Naive B cell (primary cell): ENCODE measurements around the gene HENMT1. TPM values are rescaled to one million over a fixed set of nuclear protein-coding genes. Genes with fewer than 3 reads are reported as not detected.
"Not testable (repeated sequence)": the region's sequence is repeated elsewhere in the genome, so short reads cannot be mapped to it uniquely, and the experiment has no call there.

Experiments used
- ATAC-seq, 2 donors: fragments of 150-1000 bp; cut with Tn5 transposase; 2 replicates each; pipeline ENCODE4 v1.10.0; 2021; ENCODE audit warnings: low read depth in 2 of 2, mild to moderate bottlenecking in 2 of 2, moderate library complexity in 2 of 2
- DNase-seq: peaks from one replicate; pipeline ENCODE4 v3.0.0; 2022
- H3K27ac Mint-ChIP-seq, 6 donors: one replicate each; pipeline ENCODE4 v1.8.0; 2020 to 2022; ENCODE audit warnings: mild to moderate bottlenecking in 6 of 6, mixed read lengths in 6 of 6, moderate library complexity in 5 of 6, inconsistent platforms in 2 of 6
- H3K27me3 Mint-ChIP-seq, 3 donors: one replicate each; pipeline ENCODE4 v1.8.0; 2021 to 2022; ENCODE audit warnings: mixed read lengths in 3 of 3, mild to moderate bottlenecking in 1 of 3
- H3K36me3 Mint-ChIP-seq, 2 donors: one replicate each; pipeline ENCODE4 v1.8.0; 2020 to 2022; ENCODE audit warnings: mixed read lengths in 2 of 2, inconsistent platforms in 1 of 2, mild to moderate bottlenecking in 1 of 2
- H3K4me1 Mint-ChIP-seq, 3 donors: one replicate each; pipeline ENCODE4 v1.8.0; 2020 to 2022; ENCODE audit warnings: mixed read lengths in 3 of 3, inconsistent platforms in 1 of 3, mild to moderate bottlenecking in 1 of 3, moderate library complexity in 1 of 3
- H3K4me3 Mint-ChIP-seq, 8 donors: one replicate each; pipeline ENCODE4 v1.8.0; 2020 to 2022; ENCODE audit warnings: mild to moderate bottlenecking in 8 of 8, mixed read lengths in 8 of 8, moderate library complexity in 8 of 8, inconsistent platforms in 2 of 8
- H3K9me3 Mint-ChIP-seq, 7 donors: one replicate each; pipeline ENCODE4 v1.8.0; 2020 to 2022; ENCODE audit warnings: mixed read lengths in 7 of 7, mild to moderate bottlenecking in 5 of 7, inconsistent platforms in 2 of 7, moderate library complexity in 1 of 7
- polyA plus RNA-seq, 6 donors: library from polyadenylated mRNA; unstranded; fragments of 300-500 nt; fragmentation: Illumina TruSeq; gene quantifications; one replicate each; pipeline ENCODE4 v1.2.3, GENCODE V29; 2021; ENCODE audit warnings: low read depth in 6 of 6

Gene HENMT1
- polyA plus RNA-seq, 6 donors from 2014 or later, result 3.2 to 14.6 (median 9.1) TPM

DNA sequence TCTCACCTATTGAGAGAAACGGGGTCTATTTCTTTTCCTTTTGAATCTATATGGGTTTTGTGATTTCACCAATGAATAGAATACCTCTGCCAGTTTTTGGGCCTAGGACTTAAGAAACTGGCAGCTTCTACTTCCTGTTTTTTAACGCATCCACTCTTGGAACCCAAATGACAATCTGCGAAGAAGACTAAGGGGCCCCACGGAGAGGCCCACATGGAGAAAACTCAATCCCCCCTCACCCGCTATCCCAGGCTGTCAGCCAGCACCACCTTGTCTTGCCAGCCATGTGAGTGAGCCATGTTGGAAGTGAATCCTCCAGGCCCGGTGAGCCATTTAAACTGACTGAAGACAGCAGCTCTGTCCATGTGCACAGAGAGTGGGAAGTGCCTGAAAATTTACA is 3.6 kb upstream of the HENMT1 start:
- no peak for DNase-seq
- peaks cover 0 to 2% (median 0%) of the 10 kb centered on the region in 7 donors for H3K9me3 Mint-ChIP-seq
- peaks cover 4 to 8% (median 8%) of the 10 kb centered on the region in 3 donors for H3K27me3 Mint-ChIP-seq
- peaks cover 0 to 21% (median 0%) of the 10 kb centered on the region in 3 donors for H3K4me1 Mint-ChIP-seq
- ATAC-seq, result no peak
- H3K4me3 Mint-ChIP-seq, result no peak overlapping the region
- no peaks in the 10 kb centered on the region for H3K36me3 Mint-ChIP-seq
- H3K27ac Mint-ChIP-seq, result no peak overlapping the region

DNA sequence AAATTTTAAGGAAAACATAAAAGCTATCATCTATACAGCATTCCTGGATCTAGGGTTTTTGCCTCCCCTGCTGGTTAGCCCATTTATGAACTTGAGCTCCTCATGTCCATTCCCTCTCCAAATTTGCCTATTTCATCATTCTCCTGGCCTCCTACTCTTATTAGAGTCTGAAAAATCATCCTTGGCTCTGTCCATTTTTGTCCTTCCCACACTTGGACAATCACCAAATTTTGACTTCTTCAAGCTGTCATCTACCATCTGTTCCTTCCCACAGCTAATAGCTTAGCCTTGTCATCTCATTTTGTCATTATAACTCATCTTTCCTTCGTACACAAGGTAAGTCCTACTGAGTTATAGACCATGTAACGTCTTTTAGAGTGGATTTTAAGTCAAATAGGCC is 2.2 kb upstream of the HENMT1 start:
- ATAC-seq, result no peak
- Mint-ChIP-seq H3K9me3 (peaks cover 0 to 2% (median 0%) of the 10 kb centered on the region in 7 donors), H3K27ac (peak overlapping the region in 1 of 6 donors; percentile 37), H3K4me3 (peak overlapping the region in 4 of 8 donors; percentile 32 to 89 (median 44)), H3K36me3 (no peaks in the 10 kb centered on the region), H3K4me1 (peaks cover 0 to 18% (median 0%) of the 10 kb centered on the region in 3 donors), H3K27me3 (no peaks in the 10 kb centered on the region)
- no peak for DNase-seq

DNA sequence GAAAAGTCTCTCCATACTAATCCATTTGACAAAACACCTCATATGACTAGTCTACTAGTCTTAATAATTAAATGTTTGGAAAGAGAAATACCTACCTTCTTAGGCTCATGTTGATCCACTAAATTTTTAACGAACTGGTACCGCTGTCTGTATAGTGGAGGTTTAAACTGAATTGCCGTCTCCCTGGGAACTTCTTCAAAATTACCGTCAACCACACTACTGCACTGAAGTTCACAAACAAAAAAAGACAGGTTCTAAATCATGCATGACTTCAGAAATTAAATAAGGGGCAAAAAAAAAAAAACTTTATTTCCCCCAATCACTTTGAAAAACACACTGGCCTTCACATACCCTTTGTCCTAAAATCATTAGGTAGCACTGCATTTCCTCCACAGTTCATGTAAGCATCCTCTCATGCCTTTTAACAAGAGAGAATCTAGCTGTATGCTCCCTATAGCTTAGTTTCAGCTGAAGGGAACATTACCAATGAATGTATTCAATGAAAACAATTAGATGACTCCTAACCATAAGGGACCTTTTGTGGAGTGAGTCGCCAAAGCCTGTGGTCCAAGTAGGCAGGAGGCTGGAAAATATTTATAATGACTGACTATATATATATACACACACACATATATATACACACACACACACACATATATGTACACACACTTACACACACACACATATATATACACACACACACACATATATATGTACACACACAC is 3.4 kb downstream of the HENMT1 start:
- peak overlapping the region in 3 of 6 donors; percentile 10 to 69 (median 43) for H3K27ac Mint-ChIP-seq
- H3K9me3 Mint-ChIP-seq, result peaks cover 0 to 2% (median 0%) of the 10 kb centered on the region in 7 donors
- H3K4me1 Mint-ChIP-seq, result peaks cover 0 to 20% (median 4%) of the 10 kb centered on the region in 3 donors
- peaks cover 0 to 4% of the 10 kb centered on the region in 2 donors for H3K36me3 Mint-ChIP-seq
- no peaks in the 10 kb centered on the region for H3K27me3 Mint-ChIP-seq
- H3K4me3 Mint-ChIP-seq, result no peak overlapping the region
- ATAC-seq (no peak), DNase-seq (no peak)

DNA sequence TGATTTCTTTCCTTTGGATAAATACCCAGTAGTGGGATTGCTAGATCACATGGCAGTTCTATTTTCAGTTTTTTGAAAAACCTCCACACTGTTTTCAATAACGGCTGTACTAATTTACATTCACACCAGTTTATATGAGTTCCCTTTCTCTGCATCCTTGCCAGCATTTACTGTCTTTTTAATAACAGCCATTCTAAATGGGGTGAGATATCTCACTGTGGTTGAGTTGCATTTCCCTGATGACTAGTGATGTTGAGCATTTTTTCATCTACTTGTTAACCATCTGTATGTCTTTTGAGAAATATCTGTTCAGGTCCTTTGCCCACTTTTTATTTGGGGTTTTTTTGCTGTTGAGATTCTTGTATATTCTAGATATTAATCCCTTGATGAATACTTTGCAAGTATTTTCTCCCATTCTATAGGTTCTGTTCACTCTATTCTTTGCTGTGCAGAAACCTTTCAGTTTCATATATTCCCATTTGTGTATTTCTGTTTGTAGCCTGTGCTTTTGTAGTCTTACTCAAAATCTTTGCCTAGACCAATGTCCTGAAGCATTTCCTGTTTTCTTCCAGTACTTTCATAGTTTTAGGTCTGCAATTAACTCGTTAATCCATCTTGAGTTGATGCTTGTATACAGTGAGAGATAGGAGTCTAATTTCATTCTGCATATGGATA is 7.3 kb downstream of the HENMT1 start:
- ATAC-seq, result no peak
- Mint-ChIP-seq H3K9me3 (peaks cover 0 to 6% (median 0%) of the 10 kb centered on the region in 7 donors), H3K27ac (no peak overlapping the region), H3K36me3 (peaks cover 11 to 13% of the 10 kb centered on the region in 2 donors), H3K4me3 (no peak overlapping the region), H3K27me3 (no peaks in the 10 kb centered on the region), H3K4me1 (peaks cover 0 to 4% (median 1%) of the 10 kb centered on the region in 3 donors)
- no peak for DNase-seq

DNA sequence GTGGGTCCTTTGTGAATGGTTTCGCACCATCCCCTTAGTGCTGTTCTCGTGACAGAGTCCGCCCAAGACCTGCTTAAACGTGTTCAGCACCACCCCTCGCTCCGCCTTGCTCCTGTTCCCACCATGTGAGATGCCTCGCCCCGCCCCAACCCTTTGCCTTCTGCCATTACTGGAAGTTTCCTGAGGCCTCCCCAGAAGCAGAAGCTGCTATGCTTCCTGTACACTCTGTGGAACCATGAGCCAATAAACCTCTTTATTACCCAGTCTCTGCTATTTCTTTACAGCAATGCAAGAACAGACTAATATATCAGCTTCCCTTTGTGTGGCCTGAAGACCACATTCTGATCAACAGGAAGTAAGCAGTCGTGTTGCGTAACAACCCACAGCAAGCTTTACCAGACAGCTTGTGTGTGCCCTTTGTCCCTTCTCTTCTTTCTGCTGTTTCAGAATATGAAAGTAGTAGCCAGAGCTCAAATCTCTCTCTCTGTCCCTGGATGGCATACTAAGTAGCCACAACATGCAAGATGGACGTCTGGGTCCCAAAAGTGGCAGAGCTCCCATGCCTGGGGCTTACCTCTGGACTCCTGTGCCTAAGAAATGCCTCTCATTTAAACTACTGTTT is 14.1 kb downstream of the HENMT1 start:
- Mint-ChIP-seq H3K36me3 (peaks cover 11 to 19% of the 10 kb centered on the region in 2 donors), H3K4me1 (peaks cover 14 to 35% (median 28%) of the 10 kb centered on the region in 3 donors), H3K4me3 (peak overlapping the region in 6 of 8 donors; percentile 1 to 68 (median 48)), H3K27ac (peak overlapping the region; percentile 90 to 97 (median 92)), H3K9me3 (peaks cover 0 to 3% (median 0%) of the 10 kb centered on the region in 7 donors), H3K27me3 (no peaks in the 10 kb centered on the region)
- peak; percentile 40 for DNase-seq
- ATAC-seq, result peak; percentile 89 to 95

DNA sequence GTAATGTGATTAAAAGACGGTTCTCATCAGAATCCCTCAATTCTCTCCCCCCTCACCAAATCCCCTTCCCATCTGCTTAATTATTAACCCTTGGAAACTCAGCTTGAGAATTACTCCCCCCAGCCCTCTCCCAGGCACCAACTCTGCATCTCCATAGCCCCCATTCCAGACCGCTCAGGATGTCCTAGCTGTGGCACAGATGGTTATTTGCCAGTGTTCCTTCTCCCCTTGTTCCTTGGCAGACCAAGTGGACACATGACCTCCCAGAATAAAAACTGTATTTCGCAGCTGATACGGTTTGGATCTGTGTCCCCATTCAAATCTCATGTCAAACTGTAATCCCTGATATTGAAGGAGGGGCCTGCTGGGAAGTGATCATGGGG is 14.6 kb downstream of the HENMT1 start:
- peaks cover 11 to 19% of the 10 kb centered on the region in 2 donors for H3K36me3 Mint-ChIP-seq
- ATAC-seq (no peak), DNase-seq (no peak)
- peak overlapping the region; percentile 90 to 97 (median 92) for H3K27ac Mint-ChIP-seq
- no peaks in the 10 kb centered on the region for H3K27me3 Mint-ChIP-seq
- H3K4me3 Mint-ChIP-seq, result peak overlapping the region in 4 of 8 donors; percentile 2 to 45 (median 16)
- H3K4me1 Mint-ChIP-seq, result peaks cover 14 to 35% (median 28%) of the 10 kb centered on the region in 3 donors
- no peaks in the 10 kb centered on the region for H3K9me3 Mint-ChIP-seq

DNA sequence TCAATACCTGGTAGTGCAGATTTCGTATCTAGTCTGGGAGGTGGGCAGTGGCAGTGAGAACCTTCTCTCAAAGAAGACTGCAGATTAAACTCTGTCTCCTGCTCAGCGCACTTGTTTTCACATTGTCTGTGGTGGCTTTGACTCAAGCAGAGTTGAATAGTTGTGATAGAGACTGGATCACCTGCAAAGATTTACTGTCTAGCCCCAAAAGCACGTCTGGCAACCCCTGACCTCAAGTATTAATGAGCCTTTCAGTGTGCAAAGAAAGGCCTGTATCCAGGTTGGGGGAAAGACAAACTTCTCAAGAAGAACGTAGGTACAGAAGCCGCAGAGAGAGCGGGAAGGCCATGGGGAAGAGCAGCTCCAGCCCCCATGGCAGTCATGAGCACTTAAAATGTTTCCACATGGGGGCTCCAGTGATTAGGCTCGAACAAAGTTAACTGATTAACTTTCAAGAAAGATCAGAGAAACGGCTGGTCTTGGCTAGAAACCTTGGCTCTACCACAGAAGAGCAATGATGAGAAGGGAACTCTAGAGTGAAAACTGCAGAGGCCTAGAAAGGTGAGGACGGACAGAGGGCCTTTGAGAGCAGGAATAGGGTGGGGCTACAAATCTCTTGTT is 15.2 kb downstream of the HENMT1 start:
- no peak for DNase-seq
- H3K9me3 Mint-ChIP-seq, result no peaks in the 10 kb centered on the region
- H3K27ac Mint-ChIP-seq, result peak overlapping the region in 5 of 6 donors; percentile 11 to 90 (median 50)
- no peaks in the 10 kb centered on the region for H3K27me3 Mint-ChIP-seq
- no peak for ATAC-seq
- H3K4me3 Mint-ChIP-seq, result peak overlapping the region in 1 of 8 donors; percentile 74
- peaks cover 11 to 19% of the 10 kb centered on the region in 2 donors for H3K36me3 Mint-ChIP-seq
- peaks cover 14 to 35% (median 28%) of the 10 kb centered on the region in 3 donors for H3K4me1 Mint-ChIP-seq

DNA sequence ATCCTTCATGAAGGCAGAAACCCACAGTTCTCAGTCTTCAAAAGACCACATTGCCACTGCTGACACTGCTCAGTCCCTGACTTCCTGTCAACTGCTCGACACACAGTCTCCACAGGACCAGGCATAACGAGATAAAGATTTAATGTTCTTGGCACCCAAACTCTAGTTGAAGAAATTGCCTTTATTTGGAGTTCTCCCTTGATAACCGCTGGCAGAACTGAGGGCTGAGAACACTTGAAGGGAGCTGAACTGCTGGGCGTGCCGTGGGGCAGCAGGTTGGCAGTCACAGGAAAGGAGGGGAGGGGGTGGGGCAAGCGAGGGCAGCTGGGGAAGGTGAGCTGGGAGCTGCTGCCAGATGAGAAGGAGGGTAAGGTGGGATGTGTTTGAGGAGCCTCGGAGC is 15.9 kb downstream of the HENMT1 start:
- H3K36me3 Mint-ChIP-seq, result peaks cover 9 to 19% of the 10 kb centered on the region in 2 donors
- peak overlapping the region in 3 of 6 donors; percentile 41 to 71 (median 45) for H3K27ac Mint-ChIP-seq
- H3K9me3 Mint-ChIP-seq, result no peaks in the 10 kb centered on the region
- H3K27me3 Mint-ChIP-seq, result no peaks in the 10 kb centered on the region
- H3K4me3 Mint-ChIP-seq, result peak overlapping the region in 1 of 8 donors; percentile 9
- DNase-seq (no peak), ATAC-seq (no peak)
- H3K4me1 Mint-ChIP-seq, result peaks cover 14 to 35% (median 29%) of the 10 kb centered on the region in 3 donors

DNA sequence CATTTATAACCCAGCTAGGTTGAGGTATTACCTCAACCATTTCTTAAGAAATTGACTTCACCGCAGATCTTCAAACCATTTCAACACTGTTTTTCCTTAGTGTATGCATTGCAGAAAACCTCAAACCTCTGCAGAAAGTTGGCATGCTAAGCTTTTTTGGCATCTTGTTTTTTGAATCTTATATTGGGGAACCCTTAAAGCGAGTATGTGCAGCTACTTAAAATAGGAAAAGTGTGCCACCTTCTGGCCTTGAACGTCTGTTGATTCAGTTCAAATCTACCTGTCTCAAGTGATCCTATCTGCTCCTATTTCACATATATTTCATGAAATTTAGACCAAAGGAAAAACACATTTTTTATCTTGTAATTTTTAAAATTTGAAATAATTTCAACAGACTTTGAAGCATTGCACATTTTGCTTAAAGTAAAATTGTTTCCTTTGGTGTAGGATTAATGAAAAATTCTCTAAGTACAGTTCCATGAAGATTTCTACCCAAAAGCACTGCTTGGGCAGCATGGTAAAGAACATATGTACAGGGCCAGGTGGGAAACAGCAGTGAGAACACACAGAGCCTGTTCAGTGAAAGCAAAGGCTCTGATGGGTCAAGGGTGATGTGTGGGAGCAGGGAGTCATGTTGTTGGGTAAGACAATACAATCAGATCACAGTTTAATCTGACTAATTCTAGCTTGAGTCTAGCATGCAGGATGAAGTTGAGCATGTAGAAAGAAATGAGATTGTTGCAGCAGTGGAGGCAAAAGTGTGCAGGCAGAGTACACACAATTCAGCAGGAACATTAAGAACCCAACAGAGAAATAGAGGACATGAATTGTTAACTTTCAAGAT is 17.2 kb downstream of the HENMT1 start:
- Mint-ChIP-seq H3K4me1 (peaks cover 14 to 35% (median 33%) of the 10 kb centered on the region in 3 donors), H3K9me3 (peaks cover 0 to 2% (median 0%) of the 10 kb centered on the region in 7 donors), H3K27ac (no peak overlapping the region), H3K36me3 (peaks cover 5 to 7% of the 10 kb centered on the region in 2 donors), H3K27me3 (no peaks in the 10 kb centered on the region), H3K4me3 (no peak overlapping the region)
- DNase-seq (peak; percentile 25), ATAC-seq (peak; percentile 43 to 49)

DNA sequence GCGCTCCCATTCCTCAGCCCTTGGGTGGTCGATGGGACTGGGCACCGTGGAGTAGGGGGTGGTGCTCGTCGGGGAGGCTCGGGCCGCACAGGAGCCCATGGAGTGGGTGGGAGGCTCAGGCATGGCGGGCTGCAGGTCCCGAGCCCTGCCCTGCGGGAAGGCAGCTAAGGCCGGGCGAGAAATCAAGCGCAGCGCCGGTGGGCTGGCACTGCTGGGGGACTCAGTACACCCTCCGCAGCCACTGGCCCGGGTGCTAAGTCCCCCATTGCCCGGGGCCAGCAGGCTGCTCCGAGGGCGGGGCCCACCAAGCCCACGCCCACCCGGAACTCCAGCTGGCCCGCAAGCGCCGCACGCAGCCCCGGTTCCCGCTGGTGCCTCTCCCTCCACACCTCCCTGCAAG is 20.0 kb downstream of the HENMT1 start:
- not testable (repeated sequence) for H3K9me3 Mint-ChIP-seq, DNase-seq, H3K36me3 Mint-ChIP-seq, ATAC-seq, H3K27ac Mint-ChIP-seq, H3K4me3 Mint-ChIP-seq, H3K27me3 Mint-ChIP-seq
- H3K4me1 Mint-ChIP-seq, result peaks cover 4 to 13% (median 13%) of the 10 kb centered on the region in 3 donors

DNA sequence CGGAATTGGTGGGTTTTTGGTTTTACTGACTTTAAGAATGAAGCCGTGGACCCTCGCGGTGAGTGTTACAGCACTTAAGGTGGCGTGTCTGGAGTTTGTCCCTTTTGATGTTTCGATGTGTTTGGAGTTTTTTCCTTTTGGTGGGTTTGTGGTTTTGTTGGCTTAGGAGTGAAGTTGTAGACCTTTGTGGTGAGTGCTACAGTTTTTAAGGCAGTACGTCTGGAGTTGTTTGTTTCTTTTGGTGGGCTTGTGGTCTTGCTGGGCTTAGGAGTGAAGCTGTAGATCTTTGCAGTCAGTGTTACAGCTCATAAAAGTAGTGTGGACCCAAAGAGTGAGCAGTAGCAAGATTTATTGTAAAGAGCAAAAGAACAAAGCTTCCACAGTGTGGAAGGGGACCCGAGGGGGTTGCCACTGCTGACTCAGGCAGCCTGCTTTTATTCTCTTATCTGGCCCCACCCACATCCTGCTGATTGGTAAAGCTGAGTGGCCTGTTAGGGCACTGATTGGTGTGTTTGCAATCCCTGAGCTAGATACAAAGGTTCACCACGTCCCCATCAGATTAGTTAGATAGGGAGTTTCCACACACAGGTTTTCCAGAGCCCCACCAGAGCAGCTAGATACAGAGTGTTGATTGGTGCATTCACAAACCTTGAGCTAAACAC is 20.9 kb downstream of the HENMT1 start:
- H3K9me3 Mint-ChIP-seq, result peaks cover 0 to 2% (median 0%) of the 10 kb centered on the region in 7 donors
- peaks cover 3 to 5% of the 10 kb centered on the region in 2 donors for H3K36me3 Mint-ChIP-seq
- DNase-seq (no peak), ATAC-seq (no peak)
- H3K27me3 Mint-ChIP-seq, result no peaks in the 10 kb centered on the region
- peaks cover 4 to 13% (median 8%) of the 10 kb centered on the region in 3 donors for H3K4me1 Mint-ChIP-seq
- H3K27ac Mint-ChIP-seq, result no peak overlapping the region
- H3K4me3 Mint-ChIP-seq, result no peak overlapping the region

DNA sequence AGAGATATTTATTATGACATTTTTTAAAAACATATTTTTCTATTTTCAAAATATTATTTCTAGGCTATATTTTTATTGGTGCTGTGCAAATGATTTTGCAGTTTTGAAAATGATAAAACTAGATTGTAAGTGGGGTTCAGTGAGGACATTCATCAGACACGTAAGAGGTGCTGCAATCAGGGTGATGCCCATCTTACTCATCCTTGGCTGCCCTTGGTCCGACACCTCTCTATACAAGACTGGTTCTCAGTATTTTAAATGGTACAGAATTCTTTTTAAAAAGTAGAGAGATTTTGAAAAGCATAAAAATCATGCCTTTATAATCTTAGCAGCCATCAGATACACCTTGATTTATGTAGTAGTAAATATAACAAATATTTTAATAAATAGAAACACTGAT is 24.0 kb downstream of the HENMT1 start:
- H3K27ac Mint-ChIP-seq, result no peak overlapping the region
- H3K27me3 Mint-ChIP-seq, result no peaks in the 10 kb centered on the region
- ATAC-seq, result no peak
- no peak overlapping the region for H3K4me3 Mint-ChIP-seq
- DNase-seq, result no peak
- peaks cover 0 to 2% (median 0%) of the 10 kb centered on the region in 7 donors for H3K9me3 Mint-ChIP-seq
- H3K4me1 Mint-ChIP-seq, result peaks cover 0 to 6% (median 0%) of the 10 kb centered on the region in 3 donors
- peaks cover 17% of the 10 kb centered on the region in 2 donors for H3K36me3 Mint-ChIP-seq
